H1 (cell line): ENCODE data around the gene GSTA2. TPM values are rescaled to one million over a fixed set of nuclear protein-coding genes. Genes with fewer than 3 reads are reported as not detected.

Experiments used
- ASH2L ChIP-seq: fragments of 200-600, 300-600 bp; sonication (generic); IDR thresholded peaks from one replicate; pipeline ENCODE4 v1.7.1; 2017; ENCODE audit warnings: low read length
- BACH1 ChIP-seq: IDR thresholded peaks from 2 replicates; pipeline ENCODE4 v1.6.1; 2012; ENCODE audit warnings: low read length, improper control_type of control experiment
- GTF2F1 ChIP-seq: IDR thresholded peaks from 2 replicates; pipeline ENCODE4 v1.6.1; 2012; ENCODE audit warnings: low read depth, low read length, improper control_type of control experiment, borderline replicate concordance
- HDAC6 ChIP-seq: IDR thresholded peaks from one replicate; pipeline ENCODE4 v1.7.1; 2012; ENCODE audit warnings: low read depth, mild to moderate bottlenecking, inconsistent platforms, low read length, moderate library complexity
- RFX5 ChIP-seq: IDR thresholded peaks from 2 replicates; pipeline ENCODE4 v1.6.1; 2011; ENCODE audit warnings: low read depth, low read length, improper control_type of control experiment, borderline replicate concordance
- SP1 ChIP-seq: IDR thresholded peaks from 2 replicates; pipeline ENCODE4 v1.6.1; 2011; ENCODE audit warnings: low read depth, low read length
- TAF7 ChIP-seq: optimal IDR thresholded peaks from 2 replicates; pipeline ENCODE3; 2011; ENCODE audit warnings: low read depth, mild to moderate bottlenecking, inconsistent platforms, low read length, moderate library complexity, borderline replicate concordance
- TBP ChIP-seq: IDR thresholded peaks from 2 replicates; pipeline ENCODE4 v1.6.1; 2011; ENCODE audit warnings: low read depth, low read length, improper control_type of control experiment
- polyA plus RNA-seq, 7 experiments: library from polyadenylated mRNA; depleted of rRNA in 3 of 7; stranded (reverse) in 5 of 7; unstranded in 2 of 7; fragments of >200 nt in 5 of 7; fragments of 200-250 nt in 2 of 7; gene quantifications; 1 replicate in 5 of 7; 2 replicates in 1 of 7; 4 replicates in 1 of 7; pipeline versions ENCODE4 v1.2.1 to v1.2.3, GENCODE V29; 2011 to 2013; ENCODE audit warnings: missing spikeins in 2 of 7, mixed read lengths in 2 of 7
- total RNA-seq: library from RNA; stranded (reverse); fragmentation: NEBNext Ultra II Directional; extraction: Animal tissue kit (Norgen Biotek cat#: 25700); gene quantifications from 2 replicates; pipeline ENCODE4 v1.2.1, GENCODE V29; 2021
- TF ChIP-seq, protein P1 (sequence below): fragments of 300-600 bp; sonication (generic); IDR thresholded peaks from 2 replicates; pipeline ENCODE4 v1.7.1; 2012; ENCODE audit warnings: low read length, moderate library complexity, mild to moderate bottlenecking, inconsistent platforms; ENCODE audit not compliant: insufficient replicate concordance
- TF ChIP-seq, protein P2 (sequence below), 3 experiments: IDR thresholded peaks; 1 replicate in 2 of 3; 2 replicates in 1 of 3; pipeline versions ENCODE4 v1.5.1 to v1.6.1; 2011; ENCODE audit warnings: low read length in 3 of 3, mild to moderate bottlenecking in 3 of 3, inconsistent platforms in 2 of 3, low read depth in 1 of 3, moderate library complexity in 1 of 3; ENCODE audit not compliant: insufficient read depth in 1 of 3; ENCODE audit errors: control extremely low read depth in 1 of 3

The GSTA2 gene
- total and polyA plus RNA-seq, 2 of the 8 experiments (the other 6 are each of a cell fraction or from before 2014, with no cell fraction given): 0.05 TPM; not detected in 1

DNA sequence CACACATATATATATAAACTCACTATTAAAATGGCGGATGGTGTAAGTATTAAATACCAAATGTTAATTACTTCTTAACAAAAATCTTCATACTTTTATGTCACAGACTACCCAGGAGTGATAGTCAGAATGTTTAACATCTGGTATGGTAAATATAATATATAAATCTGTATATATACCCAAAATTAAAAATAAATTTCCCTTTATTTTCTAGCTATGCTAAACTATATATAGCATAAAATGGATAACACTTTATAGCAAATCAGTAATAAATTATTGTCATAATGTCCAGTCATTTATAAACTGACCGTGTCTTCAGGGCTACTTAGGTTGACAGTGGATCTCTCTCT lies 37.1 kb downstream of the GSTA2 start (continued):
- TF ChIP-seq, protein P1, sequence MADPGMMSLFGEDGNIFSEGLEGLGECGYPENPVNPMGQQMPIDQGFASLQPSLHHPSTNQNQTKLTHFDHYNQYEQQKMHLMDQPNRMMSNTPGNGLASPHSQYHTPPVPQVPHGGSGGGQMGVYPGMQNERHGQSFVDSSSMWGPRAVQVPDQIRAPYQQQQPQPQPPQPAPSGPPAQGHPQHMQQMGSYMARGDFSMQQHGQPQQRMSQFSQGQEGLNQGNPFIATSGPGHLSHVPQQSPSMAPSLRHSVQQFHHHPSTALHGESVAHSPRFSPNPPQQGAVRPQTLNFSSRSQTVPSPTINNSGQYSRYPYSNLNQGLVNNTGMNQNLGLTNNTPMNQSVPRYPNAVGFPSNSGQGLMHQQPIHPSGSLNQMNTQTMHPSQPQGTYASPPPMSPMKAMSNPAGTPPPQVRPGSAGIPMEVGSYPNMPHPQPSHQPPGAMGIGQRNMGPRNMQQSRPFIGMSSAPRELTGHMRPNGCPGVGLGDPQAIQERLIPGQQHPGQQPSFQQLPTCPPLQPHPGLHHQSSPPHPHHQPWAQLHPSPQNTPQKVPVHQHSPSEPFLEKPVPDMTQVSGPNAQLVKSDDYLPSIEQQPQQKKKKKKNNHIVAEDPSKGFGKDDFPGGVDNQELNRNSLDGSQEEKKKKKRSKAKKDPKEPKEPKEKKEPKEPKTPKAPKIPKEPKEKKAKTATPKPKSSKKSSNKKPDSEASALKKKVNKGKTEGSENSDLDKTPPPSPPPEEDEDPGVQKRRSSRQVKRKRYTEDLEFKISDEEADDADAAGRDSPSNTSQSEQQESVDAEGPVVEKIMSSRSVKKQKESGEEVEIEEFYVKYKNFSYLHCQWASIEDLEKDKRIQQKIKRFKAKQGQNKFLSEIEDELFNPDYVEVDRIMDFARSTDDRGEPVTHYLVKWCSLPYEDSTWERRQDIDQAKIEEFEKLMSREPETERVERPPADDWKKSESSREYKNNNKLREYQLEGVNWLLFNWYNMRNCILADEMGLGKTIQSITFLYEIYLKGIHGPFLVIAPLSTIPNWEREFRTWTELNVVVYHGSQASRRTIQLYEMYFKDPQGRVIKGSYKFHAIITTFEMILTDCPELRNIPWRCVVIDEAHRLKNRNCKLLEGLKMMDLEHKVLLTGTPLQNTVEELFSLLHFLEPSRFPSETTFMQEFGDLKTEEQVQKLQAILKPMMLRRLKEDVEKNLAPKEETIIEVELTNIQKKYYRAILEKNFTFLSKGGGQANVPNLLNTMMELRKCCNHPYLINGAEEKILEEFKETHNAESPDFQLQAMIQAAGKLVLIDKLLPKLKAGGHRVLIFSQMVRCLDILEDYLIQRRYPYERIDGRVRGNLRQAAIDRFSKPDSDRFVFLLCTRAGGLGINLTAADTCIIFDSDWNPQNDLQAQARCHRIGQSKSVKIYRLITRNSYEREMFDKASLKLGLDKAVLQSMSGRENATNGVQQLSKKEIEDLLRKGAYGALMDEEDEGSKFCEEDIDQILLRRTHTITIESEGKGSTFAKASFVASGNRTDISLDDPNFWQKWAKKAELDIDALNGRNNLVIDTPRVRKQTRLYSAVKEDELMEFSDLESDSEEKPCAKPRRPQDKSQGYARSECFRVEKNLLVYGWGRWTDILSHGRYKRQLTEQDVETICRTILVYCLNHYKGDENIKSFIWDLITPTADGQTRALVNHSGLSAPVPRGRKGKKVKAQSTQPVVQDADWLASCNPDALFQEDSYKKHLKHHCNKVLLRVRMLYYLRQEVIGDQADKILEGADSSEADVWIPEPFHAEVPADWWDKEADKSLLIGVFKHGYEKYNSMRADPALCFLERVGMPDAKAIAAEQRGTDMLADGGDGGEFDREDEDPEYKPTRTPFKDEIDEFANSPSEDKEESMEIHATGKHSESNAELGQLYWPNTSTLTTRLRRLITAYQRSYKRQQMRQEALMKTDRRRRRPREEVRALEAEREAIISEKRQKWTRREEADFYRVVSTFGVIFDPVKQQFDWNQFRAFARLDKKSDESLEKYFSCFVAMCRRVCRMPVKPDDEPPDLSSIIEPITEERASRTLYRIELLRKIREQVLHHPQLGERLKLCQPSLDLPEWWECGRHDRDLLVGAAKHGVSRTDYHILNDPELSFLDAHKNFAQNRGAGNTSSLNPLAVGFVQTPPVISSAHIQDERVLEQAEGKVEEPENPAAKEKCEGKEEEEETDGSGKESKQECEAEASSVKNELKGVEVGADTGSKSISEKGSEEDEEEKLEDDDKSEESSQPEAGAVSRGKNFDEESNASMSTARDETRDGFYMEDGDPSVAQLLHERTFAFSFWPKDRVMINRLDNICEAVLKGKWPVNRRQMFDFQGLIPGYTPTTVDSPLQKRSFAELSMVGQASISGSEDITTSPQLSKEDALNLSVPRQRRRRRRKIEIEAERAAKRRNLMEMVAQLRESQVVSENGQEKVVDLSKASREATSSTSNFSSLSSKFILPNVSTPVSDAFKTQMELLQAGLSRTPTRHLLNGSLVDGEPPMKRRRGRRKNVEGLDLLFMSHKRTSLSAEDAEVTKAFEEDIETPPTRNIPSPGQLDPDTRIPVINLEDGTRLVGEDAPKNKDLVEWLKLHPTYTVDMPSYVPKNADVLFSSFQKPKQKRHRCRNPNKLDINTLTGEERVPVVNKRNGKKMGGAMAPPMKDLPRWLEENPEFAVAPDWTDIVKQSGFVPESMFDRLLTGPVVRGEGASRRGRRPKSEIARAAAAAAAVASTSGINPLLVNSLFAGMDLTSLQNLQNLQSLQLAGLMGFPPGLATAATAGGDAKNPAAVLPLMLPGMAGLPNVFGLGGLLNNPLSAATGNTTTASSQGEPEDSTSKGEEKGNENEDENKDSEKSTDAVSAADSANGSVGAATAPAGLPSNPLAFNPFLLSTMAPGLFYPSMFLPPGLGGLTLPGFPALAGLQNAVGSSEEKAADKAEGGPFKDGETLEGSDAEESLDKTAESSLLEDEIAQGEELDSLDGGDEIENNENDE: no peak
- TF ChIP-seq GTF2F1 (no peak), HDAC6 (no peak), TBP (no peak), TAF7 (no peak), SP1 (no peak), ASH2L (no peak), RFX5 (no peak), BACH1 (no peak)
- TF ChIP-seq, protein P2, sequence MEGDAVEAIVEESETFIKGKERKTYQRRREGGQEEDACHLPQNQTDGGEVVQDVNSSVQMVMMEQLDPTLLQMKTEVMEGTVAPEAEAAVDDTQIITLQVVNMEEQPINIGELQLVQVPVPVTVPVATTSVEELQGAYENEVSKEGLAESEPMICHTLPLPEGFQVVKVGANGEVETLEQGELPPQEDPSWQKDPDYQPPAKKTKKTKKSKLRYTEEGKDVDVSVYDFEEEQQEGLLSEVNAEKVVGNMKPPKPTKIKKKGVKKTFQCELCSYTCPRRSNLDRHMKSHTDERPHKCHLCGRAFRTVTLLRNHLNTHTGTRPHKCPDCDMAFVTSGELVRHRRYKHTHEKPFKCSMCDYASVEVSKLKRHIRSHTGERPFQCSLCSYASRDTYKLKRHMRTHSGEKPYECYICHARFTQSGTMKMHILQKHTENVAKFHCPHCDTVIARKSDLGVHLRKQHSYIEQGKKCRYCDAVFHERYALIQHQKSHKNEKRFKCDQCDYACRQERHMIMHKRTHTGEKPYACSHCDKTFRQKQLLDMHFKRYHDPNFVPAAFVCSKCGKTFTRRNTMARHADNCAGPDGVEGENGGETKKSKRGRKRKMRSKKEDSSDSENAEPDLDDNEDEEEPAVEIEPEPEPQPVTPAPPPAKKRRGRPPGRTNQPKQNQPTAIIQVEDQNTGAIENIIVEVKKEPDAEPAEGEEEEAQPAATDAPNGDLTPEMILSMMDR (IDR thresholded peaks at IDR 0.05; ENCODE audit: control extremely low read depth in 1 of 3, insufficient read depth in 1 of 3, low read depth in 1 of 3, low read length in 3 of 3): no peak
